ENCODE results near the gene HADH.

Gene HADH

GRCh38 chr4:108060686-108061321 lies 71.1 kb downstream of the HADH start:
- TF ChIP-seq CTCF (IDR thresholded peaks at IDR 0.05; ENCODE audit: control insufficient read depth, insufficient read depth, low read depth, low read length, missing control alignments), result no peak
- no peak for DNase-seq (ENCODE audit: low read depth)
- H3K4me3 ChIP-seq (ENCODE audit: control insufficient read depth, low read depth, low read length), result no peak overlapping the region

GRCh38 chr4:108068442-108068841 lies 78.8 kb downstream of the HADH start:
- no peak overlapping the region for H3K4me3 ChIP-seq (ENCODE audit: control insufficient read depth, low read depth, low read length)
- no peak for TF ChIP-seq CTCF (IDR thresholded peaks at IDR 0.05; ENCODE audit: control insufficient read depth, insufficient read depth, low read depth, low read length, missing control alignments)
- DNase-seq (ENCODE audit: low read depth), result peak; percentile 25

GRCh38 chr4:108070775-108071174 lies 81.1 kb downstream of the HADH start:
- DNase-seq (ENCODE audit: low read depth), result no peak

GRCh38 chr4:108072300-108072699 lies 82.6 kb downstream of the HADH start:
- no peak for DNase-seq (ENCODE audit: low read depth)
- no peak overlapping the region for H3K4me3 ChIP-seq (ENCODE audit: control insufficient read depth, low read depth, low read length)
- no peak for TF ChIP-seq CTCF (IDR thresholded peaks at IDR 0.05; ENCODE audit: control insufficient read depth, insufficient read depth, low read depth, low read length, missing control alignments)

More at GRCh38 chr4:108070775-108071174, 81.1 kb downstream of the HADH start:
- no peak overlapping the region for H3K4me3 ChIP-seq (ENCODE audit: control insufficient read depth, low read depth, low read length)
- TF ChIP-seq CTCF (IDR thresholded peaks at IDR 0.05; ENCODE audit: control insufficient read depth, insufficient read depth, low read depth, low read length, missing control alignments), result no peak

- DNase-seq (ENCODE audit: low read depth), result no peak
- H3K4me3 ChIP-seq (ENCODE audit: control insufficient read depth, low read depth, low read length), result no peak overlapping the region
- no peak for TF ChIP-seq CTCF (IDR thresholded peaks at IDR 0.05; ENCODE audit: control insufficient read depth, insufficient read depth, low read depth, low read length, missing control alignments)
These were observed 88.5 kb downstream of the HADH start for GRCh38 chr4:108078024-108078733.

GRCh38 chr4:108080747-108081146 lies 91.1 kb downstream of the HADH start:
- no peak for TF ChIP-seq CTCF (IDR thresholded peaks at IDR 0.05; ENCODE audit: control insufficient read depth, insufficient read depth, low read depth, low read length, missing control alignments)
- H3K4me3 ChIP-seq (ENCODE audit: control insufficient read depth, low read depth, low read length), result no peak overlapping the region
- no peak for DNase-seq (ENCODE audit: low read depth)

All from AG09309 (cell line).